Colon (tissue), 2 donors: ENCODE results near the gene P2RX6.

Source experiments
- FAIRE-seq: peaks from 2 replicates; lab custom pipeline; 2012; peaks lifted over from hg19 to GRCh38; lab: Jason Lieb, UNC
- donor health status: control.
- donor health status: control.

The P2RX6 gene

DNA sequence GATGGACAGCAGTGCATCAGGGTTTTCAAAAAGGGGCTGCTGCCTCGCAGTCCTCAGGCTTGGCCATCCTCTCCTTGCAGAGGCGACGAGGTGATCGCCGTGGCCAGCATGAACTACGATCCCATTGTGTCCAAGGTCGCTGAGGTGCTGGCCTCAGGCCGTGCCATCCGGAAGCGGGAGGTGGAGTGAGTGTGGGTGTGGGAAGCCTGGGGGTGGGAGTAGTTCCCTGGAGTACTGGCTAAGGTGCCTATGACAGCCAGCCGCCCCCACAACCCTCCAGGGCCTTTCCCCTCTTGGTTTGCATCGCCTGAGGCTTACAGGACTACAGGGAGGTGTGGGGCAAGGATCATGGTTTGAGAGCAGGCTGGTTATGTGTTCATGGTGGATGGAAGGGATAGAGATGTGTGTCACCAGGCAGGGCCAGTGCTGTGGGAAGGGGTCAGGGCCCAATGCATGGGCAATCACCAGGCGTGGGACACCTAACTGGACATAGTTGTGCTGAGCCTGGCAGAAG lies 35.0 kb upstream of the P2RX6 start:
- no peak for FAIRE-seq

- no peak for FAIRE-seq
These were observed 34.4 kb upstream of the P2RX6 start for GRCh38 chr22:20980523-20980922.

GRCh38 chr22:20980938-20981722 lies 33.8 kb upstream of the P2RX6 start:
- FAIRE-seq, result no peak

DNA sequence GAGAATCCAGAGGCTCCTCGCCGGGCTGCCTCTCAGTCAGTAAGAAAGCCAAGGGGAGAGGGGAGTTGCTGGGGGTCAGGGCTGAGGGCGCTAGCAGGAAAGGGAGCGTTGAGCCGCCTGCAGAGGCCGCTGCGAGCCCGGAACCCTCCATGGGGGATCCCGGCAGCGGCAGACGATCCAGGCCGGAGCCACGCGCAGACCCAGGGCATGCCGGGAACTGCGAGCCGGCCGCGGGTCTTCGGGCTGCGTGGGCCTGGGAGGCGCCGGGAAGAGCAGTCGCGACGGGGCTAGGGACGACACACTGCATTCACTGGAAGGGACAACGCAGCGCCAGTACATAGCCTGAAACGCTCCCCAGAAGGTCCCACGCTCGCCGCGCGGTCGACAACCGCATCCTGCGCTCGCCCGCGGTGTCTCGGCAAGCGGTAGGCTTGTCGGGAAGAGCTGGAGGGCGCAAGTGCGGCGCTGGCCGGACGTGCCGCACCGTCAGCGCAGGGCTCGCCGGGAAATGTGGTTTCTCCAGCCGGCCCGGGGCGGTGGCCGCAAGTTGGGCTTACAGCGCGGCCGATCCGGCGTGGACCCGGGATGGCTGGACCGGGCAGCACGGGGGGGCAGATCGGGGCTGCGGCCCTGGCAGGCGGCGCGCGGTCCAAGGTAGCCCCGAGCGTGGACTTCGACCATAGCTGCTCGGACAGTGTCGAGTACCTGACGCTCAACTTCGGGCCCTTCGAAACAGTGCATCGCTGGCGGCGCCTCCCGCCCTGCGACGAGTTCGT lies 33.0 kb upstream of the P2RX6 start, which contains the start of gene LZTR1:
Gene LZTR1, plus strand, starts transcription at position 511 of the 776 bp plus-strand sequence. Its CDS starts 75 bp downstream, at position 586.
- no peak for FAIRE-seq

DNA sequence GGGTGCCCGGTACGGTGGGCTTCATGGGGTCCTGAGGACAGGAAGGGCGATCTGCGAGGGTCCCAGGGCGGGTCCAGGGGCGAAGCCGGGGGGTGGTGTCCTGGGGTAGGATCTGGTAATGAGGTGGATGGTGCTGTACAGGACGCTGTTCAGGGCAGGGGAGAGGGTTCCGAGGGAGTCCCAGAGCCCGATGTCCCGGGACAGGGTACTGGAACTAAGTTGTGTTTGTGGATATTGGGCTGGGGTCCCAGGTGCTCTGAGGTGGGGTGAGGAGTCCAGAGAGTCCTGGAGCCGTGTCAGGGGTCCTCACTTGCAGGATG lies 32.4 kb upstream of the P2RX6 start:
- no peak for FAIRE-seq

GRCh38 chr22:20983081-20983771 lies 31.7 kb upstream of the P2RX6 start:
- no peak for FAIRE-seq

GRCh38 chr22:20985720-20986119 lies 29.2 kb upstream of the P2RX6 start:
- FAIRE-seq, result no peak

DNA sequence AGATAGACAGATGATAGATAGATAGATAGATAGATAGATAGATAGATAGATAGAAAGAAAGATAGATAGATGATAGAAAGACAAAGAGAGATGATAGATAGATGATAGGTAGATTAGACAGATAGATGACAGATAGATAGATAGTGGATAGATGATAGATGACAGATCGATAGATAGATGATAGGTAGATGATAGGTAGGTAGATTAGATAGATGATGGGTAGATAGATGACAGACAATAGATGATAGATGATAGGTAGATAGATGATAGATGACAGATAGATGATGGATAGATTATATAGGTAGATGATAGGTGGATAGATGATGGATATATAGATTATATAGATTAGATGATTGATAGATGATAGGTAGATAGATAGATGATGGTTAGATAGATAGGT lies 28.6 kb upstream of the P2RX6 start:
- no peak for FAIRE-seq

DNA sequence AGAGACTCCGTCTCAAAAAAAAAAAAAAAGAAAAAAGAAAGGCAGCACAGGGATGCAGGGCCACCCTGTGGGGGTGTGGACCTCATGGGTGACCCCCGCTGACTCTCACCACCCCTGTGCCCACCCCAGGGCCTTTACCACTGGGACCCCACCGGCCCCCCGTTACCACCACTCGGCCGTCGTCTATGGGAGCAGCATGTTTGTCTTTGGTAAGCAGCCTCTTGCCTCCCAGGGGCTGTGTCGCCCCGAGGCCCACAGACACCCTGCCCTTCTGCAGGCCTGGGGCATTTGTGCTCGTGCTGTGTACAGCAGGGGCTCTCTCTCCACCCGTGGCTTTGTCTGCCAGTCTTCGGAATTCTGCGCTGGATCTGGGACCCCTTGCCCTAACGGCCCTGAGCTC lies 27.6 kb upstream of the P2RX6 start:
- FAIRE-seq, result no peak

- FAIRE-seq, result no peak
These were observed 26.2 kb upstream of the P2RX6 start for GRCh38 chr22:20988573-20989322.

GRCh38 chr22:20989323-20990138 lies 25.4 kb upstream of the P2RX6 start:
- FAIRE-seq, result no peak

DNA sequence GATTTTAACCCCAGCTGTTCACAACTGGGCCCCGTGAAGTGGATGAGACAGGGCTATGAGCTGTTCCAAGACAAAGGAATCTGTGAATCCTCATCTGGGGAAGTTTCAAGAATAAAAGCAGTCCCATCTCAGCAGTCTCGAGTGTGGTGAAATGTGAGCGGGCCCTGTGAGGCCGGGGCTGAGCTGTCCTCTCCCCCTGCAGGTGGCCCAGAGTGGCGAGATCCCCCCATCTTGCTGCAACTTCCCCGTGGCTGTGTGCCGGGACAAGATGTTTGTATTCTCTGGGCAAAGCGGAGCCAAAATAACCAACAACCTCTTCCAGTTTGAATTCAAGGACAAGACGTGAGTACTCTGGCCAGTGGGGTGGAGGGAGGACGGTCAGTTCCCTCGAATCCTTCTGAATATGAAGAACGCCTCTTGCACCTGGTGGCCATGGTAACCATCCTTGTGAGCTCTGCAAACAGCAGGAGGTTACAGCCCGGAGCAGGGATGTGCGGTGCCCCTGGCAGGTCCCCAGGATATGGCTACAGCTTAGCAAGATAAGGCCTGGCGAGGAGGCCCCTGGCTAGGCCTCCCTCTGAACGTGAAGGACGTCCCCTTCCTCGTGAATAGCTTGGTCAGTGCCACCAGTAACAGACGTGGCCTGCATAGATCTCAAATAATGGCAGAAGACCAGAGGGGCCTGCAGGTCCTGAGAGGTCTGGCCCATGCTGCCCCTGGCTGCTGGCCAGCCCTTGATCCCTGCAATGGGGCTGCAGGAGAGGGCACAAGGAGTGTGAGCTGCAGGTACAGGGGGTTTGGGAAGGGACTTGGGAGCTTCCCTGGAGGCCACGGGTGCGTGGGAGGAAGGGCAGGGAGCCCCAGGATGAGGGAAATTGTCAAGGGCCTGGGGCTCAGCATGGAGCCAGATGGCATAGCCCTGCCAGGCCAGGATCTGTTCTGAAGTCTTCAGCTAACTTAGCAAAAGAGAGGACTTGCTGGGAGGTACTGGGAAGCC lies 24.5 kb upstream of the P2RX6 start:
- no peak for FAIRE-seq

DNA sequence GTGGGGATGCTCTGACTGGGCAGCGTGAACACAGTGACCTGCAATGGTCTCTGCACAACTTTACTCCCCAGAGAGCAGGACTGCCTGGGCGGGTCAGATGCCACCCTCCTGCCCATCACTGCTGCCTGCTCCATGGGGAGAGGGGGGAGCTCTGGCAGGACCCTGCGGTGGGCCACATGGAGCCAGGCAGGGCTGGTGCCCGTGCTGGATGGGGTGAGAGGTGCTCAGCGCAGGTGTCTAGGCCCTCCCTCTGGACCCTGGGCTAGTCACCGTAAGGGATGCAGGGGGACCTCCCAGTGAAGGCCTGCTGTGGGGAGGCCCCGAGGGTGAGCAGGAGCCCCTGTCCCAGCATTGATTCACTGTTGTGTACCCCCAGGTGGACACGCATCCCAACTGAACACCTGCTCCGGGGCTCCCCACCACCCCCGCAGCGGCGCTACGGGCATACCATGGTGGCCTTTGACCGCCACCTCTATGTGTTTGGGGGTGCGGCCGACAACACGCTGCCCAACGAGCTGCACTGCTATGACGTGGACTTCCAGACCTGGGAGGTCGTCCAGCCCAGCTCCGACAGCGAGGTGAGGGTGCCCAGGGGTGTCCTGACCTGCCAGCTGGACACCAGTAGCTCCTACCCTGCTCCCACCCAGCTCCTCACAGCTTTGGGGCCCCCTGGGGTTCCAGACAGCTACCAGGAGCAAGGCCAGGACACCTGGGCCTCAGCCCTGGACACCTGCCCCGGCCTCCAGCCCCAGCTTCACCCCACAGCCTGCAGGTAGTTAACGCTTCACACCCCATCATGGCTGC lies 23.5 kb upstream of the P2RX6 start:
- no peak for FAIRE-seq

GRCh38 chr22:20992056-20992442 lies 22.9 kb upstream of the P2RX6 start:
- FAIRE-seq, result no peak

GRCh38 chr22:20992456-20993303 lies 22.3 kb upstream of the P2RX6 start:
- no peak for FAIRE-seq

- no peak for FAIRE-seq
These were observed 21.4 kb upstream of the P2RX6 start for GRCh38 chr22:20993304-20994127.
